ENCODE data around the gene CAMK2B.

CAMK2B gene

DNA sequence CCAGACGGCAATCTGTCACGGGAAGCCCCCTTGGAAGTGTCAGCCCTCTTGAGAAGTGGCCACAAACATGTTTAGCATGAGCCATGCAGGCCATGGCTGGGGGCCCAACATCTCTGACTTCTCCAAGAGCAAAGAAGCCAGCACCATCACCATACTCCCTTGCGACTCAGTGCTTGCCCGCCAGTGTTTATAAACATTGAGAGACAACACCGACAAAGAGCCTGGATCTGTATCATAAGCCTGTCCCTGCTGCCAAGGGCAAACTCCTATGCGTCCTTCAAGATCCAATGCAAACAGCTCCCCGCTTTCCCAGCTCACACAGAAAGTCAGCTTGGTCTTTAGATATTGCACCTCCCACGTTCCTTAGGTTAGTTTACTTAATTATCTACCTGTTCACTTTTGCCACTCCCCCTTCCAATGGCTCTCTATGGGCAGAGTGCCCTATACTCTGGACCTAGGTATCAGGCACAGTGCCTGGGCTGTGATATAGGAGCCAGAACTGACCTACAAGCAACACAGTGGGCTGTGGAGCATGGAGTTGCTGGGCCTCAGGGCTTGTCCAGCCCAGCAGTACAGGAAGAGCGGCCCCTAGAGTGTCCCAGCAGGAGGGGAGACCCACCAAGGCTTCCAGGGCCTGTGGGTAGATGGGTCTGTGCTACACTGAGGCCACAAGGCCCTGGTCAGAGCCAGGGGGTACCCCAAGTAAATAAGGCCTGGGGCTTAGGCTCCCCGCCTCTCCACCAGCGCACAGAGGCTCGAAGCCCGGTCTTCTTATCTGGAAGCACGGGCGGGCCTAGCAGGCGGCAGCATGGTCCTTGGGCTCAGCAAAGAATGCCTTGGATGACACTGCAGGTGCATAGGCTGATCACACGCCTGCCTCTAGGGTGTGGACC lies 37.7 kb downstream of the CAMK2B start:
- no peak for DNase-seq (ENCODE audit: insufficient read length, low spot score)
- no peak for FAIRE-seq

DNA sequence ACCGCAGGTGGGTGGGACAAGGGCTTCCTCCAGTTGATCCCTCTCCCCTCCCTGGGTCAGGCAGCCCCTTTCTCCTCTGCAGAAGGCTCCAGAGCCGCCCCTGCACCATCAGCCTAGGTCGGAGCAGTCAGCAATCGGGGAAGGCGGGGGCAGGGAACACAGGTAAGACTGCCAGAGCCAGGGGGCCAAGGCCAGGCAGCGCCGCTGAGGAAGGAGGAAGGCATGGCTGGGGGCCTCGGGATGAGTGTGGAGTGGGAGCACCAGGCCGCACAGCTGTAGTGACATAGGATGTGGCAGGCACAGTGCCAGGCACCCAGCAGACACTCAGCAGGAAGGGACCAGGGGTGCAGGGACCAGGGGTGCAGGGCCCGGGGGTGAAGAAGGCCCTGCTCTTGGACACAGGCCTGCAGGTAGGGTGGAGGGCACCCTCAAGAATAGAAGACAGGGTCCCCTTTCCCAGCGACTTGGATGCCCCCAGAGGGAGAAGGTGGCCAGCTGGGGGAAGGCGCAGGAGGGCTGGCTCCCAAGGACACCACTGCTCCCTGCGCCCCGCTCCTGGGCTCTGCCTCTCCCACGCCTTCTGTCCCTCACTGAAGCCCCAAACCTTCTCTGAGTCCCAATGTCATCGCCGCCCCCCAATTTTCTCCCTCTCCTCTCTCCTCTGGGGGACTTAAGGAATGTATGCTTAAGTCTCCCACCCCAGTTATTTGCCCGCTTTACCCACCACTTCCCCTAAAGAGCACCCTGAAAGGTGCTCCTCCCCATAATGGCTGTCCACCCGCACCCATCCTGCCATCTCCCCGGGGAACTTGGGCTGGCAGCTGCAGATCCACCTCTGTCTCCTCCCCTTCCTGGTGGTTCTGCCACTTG lies 38.5 kb downstream of the CAMK2B start:
- no peak for FAIRE-seq
- DNase-seq (ENCODE audit: insufficient read length, low spot score) = no peak

DNA sequence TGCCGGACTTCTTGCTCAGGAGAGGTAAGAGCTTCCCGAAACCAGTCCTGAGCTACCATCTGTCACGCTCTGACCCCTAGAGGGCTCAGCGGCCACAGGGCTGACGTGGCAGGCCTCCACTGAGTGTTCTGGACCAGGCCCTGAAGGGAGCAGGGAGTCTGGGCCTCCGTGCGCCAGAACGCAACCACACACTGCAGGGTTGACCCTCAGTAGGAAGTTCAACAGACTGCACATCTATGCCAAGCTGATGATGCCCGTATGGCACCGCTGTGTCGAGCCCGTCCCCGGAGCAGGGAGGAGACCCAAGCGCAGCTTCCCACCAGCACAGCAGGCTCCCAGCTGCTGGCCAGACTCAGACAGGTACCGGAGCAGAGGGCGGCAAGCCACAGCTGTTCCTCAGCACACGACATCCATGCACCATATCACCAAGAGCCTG lies 39.2 kb downstream of the CAMK2B start:
- DNase-seq (ENCODE audit: insufficient read length, low spot score) (no peak), FAIRE-seq (no peak)

DNA sequence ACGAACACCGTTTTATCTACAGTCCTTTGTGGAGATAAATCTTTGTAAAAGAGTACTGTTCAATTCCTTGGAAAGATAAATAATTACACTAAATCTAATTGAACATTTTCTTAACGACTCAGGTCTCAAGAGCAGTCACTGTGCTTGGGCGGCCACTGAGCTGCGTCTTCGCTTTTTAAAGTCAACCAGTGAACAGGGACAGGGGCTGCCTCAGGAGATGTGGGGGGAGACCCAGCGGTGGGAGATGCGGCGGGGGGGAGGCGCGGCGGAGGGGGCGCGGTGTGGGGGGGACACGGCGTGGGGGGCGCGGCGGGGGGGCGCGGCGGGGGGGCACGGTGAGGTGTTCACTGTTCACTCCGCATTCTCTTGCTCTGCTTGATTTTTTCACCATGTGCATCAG lies 39.8 kb downstream of the CAMK2B start:
- DNase-seq (ENCODE audit: insufficient read length, low spot score) (no peak), FAIRE-seq (no peak)

DNA sequence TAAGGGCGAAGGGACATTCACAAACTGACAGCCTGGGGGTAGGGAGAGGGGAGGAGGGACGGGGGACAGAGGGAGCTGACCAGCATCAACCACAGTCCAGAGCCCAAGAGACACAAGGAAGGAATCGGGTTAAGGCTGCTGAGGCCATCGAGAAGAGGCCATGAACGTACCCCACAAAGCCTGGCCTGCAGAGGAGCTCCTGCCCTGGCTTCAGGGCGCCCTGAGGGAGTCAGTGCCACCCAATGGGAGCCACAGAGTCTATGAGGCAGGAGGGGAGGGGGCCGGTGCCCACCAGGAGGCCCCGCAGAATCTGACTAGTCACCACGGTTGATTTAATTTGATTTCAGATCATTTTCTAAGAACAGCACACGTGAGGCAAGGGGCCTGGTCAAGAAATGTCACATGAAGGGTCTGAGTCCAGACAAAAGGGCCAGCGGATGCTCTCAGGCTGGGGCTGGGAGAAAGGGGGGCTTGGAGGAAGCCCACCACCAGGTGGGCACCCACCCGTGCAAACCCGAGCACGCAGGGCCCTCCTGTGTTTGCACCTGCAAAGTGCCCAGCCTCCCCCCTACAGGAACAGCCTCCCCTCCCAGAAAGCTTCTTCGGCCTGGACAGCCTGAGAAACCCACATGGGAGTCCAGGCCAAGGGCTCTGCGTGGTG lies 40.4 kb downstream of the CAMK2B start:
- FAIRE-seq (no peak), DNase-seq (ENCODE audit: insufficient read length, low spot score) (no peak)

DNA sequence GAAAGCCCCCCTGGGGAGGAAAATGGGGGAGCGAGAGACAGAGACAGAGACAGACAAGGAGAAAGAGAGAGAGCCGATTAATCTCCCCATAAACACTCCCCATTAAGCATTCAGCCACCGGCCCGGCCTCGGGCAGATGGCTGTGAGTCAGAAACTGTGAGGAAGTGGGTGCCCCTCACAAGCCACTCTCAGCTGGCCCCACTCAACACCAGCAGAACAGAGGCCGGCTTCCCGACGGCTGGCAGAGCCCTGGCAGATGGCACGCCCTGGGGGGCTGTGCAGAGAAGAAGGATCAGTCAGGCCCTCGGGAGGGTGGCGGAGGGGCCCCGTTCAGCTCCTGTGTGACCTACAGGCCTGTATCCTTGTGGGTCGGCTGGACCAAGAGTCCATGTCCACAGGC lies 41.2 kb downstream of the CAMK2B start:
- FAIRE-seq (no peak), DNase-seq (ENCODE audit: insufficient read length, low spot score) (no peak)

DNA sequence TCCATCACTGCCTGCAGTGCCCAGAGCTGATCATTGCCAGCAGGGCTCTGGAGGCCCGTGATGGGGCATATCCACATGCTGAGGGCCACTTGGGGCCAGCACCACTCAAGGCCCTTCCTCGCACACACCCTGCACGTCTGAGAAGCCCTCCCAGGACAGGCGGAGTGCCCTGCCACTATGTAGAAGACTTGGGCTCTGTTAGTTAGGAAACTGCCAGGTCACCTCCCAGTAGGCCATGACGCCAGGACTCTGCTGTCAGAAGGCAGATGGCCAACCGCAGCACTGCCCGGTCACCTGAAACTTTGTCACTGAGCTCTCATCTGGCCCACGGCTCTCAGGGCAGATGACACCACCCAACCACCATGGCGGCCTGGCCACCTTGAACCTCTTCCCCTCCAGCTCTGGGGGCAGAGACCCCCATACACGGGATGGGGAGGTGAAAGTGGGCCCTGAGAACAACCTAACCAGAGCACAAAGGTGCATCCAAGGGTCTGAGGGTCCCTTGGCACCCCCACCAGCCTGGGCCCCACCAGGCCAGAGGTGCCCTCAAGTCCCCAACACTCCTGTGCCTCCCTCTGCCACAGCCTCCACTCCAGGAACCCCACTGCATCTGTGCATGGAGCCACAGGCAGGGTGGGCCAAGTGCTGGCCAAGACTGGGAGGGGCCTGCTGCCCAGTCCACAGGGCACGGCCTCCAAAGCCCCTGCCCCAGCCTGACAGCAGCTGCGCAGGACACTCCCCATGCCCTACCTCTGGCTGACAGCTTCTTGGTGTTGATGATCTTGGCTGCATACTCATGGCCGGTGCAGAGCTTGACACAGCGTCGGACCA lies 41.8 kb downstream of the CAMK2B start:
- no peak for DNase-seq (ENCODE audit: insufficient read length, low spot score)
- no peak for FAIRE-seq

DNA sequence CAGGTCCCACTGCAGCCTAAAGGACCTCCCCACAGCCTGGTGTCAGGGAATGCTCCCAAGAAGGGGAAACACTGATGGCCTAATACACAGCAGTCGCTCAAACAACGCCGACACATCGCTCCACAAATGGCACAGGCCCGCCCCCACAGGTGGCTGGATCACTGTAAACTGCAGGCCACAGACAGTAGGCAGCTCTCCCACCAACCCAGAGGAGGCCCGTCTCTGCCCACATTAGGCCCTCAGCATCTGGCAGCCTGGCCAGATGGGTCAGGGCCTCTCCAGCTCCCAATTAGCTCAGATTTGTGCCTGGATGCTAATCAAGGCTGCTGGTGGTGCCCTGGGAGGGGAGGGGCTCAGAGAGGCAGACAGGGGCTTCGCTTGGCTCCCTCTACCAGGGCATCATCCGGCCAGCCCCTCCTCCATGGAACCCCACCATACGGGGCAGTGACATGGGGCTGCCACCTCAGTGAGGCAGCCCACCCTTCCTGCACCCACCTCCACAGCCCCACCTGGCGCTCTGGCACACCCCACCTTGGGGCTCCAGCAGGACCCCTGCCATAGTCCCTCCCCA lies 42.7 kb downstream of the CAMK2B start:
- DNase-seq (ENCODE audit: insufficient read length, low spot score) = no peak
- no peak for FAIRE-seq

DNA sequence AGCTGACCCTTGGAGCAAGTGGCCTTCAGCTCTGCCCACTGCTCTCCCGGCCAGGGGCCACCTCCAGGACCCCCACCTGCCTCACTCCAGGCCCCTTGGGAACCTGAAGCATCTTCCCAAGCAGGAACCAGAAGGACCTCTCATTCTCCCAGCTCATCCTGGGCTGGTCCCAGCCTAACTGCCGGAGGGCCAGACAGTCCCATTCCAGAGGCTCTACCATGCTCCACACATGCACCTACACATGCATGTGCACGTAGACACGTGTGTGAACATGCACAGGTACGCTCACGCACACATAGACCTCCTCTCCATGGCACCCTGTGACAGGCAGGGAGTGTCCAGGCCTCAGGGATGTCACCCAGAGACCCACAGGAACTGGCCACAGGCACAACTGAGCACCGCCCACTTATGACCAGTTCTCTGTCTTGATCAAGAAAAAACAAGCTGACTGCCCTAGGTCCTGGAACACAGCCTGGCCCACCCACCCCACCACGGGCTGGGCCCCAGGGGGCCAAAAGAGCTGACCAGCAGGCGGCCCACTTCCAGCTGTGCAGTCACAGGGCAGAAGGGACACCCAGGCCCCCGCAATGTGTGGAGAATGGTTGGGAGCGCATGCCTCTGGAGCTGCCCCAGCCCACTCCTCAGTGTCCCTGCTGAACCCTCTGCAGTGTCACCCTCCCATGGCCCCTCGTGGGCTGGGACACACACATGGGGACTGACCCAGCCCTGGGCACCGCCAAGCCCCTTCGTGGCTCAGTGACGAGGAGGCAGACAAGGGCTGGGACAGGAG lies 43.4 kb downstream of the CAMK2B start:
- no peak for DNase-seq (ENCODE audit: insufficient read length, low spot score)
- FAIRE-seq = no peak

DNA sequence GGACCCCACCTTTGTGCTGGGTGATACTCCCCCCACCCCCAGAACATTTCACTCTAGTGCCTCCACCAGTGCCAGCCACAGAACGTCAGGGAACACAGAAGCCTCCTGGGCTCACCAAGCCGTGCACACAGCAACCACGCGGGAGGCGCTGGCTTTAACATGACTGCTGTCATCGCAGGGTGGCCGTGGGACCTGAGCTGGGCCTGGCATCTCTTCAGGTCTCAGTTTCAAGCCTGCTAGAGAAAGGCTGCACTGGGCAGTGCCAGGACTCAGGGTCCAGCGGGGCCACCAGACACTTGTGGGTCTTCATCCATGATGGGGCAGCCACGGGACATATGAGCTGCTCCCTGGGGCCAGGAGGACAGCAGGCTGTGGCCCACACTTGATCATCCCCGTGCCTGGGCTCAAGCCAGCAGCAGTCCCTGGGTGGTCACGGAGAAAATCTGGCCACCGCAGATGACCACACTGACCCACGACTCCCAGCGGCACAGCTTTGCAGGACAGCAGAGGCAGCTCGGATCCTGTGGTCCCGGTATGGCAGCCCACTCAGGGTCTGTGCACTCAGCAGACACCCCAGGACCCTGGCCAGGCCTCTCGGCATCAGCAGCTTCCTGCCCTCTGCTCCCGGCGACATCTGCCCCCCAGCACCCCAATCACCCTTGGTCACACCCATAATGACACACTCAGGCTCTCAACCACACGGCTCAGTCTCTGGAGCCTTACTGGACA lies 44.2 kb downstream of the CAMK2B start:
- DNase-seq (ENCODE audit: insufficient read length, low spot score) (no peak), FAIRE-seq (no peak)

DNA sequence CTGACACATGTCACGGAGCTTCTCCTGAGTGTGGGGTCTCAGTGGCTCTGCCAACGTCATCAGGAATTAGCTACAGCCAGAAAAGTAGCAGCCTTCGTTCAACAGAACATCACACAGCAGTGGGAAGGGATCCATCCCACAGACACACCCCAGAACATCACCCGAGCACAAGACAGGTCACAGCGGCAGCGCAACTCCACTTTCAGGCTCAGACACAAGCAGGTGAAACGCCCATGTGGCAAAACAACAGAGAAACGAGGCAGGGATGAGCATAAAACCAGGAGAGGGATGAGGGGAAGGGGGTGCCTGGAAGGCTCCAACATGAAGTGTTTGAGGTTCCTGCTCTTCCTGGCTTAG lies 44.8 kb downstream of the CAMK2B start:
- FAIRE-seq = no peak

DNA sequence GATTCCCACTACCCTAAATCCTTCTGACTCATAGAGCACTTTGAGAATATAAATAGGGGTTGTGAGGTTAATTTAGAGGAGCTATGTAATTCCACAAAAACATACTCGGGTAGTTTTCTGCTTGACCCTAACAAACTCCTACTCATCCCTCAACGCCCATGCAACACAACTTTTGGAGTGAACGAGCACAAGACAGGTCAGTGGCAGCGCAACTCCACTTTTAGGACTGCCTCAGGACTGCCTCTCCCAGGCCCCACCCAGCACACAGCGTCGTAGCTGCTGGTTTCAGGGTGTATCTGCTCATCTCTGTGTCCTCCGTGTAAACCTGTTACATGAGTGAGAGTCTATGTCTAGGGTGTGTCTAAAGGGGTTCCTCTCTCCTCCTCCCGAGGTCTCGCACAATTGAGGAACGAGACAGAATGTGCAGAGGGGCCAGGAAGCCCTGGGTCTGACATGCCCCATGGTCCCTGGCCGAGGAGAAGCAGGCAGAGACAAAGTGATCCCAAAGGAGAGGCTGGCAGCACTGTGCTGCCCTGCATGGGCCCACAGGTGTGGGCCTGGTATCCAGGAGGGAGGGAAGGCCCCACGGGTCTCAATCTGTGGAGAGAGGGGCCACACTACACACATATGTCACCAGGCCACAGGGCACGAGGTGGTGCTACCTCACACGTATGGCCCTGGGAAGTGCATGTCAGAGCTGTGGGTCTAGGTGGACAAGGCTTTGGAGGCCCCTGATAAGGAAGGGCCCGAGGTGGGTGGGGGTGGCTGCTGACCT lies 45.5 kb downstream of the CAMK2B start:
- FAIRE-seq = no peak
- no peak for DNase-seq (ENCODE audit: insufficient read length, low spot score)

More for the DNA sequence above, 44.8 kb downstream of the CAMK2B start:
- DNase-seq (ENCODE audit: insufficient read length, low spot score) = no peak

DNA sequence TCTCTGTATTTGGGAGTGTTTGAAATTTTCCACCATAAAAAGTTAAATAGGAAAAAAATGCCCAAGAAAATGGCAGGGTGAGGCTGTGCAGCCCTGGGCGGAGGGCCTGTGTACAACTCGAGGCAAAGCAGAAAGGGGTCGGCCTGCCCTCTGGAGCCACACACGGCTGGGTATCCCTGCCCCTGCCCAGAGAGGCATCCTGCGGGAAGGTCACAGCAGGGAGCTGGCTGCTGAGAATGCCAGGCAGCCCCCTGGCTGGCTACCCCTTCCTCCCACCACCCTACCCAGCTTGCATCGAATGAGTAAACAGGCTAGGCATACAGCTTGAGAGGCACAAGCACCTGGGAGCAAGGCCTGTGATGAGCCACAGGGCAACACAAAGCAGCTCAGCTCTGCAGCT lies 46.1 kb downstream of the CAMK2B start:
- no peak for FAIRE-seq
- no peak for DNase-seq (ENCODE audit: insufficient read length, low spot score)

DNA sequence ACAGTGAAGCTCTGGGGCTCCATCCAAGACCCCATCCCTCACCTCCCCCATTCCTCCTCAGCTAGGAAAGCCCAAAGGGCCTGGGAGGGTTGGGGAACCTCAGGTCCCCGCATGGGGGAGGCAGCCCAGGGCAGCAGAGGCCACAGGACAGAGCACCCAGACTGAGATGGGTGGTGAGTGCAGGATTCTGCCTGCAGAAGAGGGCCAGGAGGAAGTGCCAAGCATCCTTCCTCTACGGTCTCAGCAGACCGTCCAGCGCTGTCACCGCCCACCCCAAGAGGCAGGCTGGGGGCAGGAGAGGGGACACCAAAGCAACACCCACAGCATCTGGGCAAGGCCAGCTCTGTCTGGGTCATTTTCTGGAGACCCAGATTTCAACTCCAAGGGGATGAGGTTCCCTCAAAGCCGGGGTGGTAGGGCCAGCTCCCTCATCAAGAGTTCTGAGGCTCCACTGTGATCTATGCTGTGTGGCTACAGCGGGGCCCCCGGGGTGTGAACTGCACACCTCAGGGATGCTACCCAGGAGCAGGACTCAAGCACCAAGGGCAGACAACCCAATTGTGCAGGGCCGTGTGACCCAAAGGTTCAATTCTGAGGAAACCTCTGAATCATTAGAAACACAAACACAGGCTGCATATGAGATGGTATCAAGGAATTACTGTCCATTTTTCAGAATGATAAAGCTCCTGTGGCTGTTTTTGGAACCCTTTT lies 46.8 kb downstream of the CAMK2B start:
- FAIRE-seq (no peak), DNase-seq (ENCODE audit: insufficient read length, low spot score) (no peak)

DNA sequence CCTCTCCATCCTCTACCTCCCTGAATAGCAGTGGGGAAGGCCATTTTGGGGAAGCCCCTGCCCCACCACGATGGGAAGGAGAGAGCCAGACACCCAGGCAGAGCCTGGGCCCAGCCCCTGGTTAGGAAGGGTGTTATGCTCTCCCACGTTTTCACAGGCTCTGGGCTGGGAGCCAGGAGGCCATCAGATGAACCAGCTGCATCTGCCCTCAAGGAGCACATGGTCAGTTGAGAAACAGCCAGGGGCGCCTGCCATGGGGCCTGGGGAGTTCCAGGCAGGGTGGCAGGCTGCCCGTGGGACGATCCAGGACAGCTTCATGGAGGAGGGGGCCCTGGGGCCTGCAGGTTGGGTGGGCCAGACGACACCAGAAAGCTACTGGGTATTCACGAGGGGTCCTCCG lies 47.5 kb downstream of the CAMK2B start:
- DNase-seq (ENCODE audit: insufficient read length, low spot score) = no peak
- FAIRE-seq = no peak

DNA sequence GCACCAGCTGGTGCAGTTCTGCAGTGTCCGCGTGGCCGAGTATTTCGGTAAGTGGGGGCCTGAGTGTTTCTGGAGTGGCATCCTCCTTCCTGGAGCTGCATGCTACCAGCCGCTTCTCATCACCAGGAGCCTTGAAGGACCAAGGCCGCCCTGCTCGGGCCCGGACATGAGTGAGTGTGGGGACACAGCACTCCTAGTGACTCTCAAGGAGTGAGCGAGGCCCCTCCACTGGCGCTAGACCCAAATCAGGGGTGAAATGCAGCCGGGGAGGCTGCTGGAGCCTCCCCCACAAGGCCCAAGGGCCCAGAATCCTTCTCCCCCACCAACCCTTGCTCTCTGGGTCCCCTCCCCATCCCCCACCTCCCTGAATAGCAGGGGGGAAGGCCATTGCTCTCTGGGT lies 48.0 kb downstream of the CAMK2B start:
- DNase-seq (ENCODE audit: insufficient read length, low spot score) (no peak), FAIRE-seq (no peak)

DNA sequence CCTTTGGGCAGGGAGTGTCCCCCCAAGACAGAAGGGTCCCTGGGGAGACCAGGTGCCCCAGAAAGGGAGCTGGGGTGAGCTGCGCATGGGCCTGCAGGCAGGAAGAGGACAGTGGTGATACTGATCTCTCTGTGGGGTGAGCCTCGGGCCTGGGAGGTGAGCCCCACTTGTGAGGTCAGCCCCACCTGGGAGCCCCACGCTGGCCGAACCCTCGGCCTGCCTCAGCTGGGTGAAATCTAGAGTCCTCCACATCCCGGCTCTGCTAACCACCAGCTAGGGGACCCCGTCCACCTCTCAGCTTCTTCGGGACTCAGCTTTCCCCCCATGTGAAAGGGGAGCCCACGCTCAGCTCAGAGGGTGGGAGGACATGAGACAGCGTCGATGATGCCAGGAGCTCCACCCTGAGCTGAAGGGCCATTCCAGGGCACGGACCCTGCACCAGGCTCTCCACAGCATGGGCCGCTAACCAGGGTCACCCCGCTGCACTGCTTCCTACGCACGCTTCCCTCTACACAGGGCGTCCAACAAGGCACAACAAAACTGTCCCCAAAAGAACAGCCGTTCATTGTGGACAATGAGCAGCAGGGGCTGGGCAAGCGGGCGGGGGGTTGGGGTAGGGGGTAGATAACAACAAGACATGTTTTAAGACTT lies 48.7 kb downstream of the CAMK2B start:
- FAIRE-seq (no peak), DNase-seq (ENCODE audit: insufficient read length, low spot score) (no peak)

Data from GM19239 (cell line).